Stimulated activated CD8-positive, alpha-beta memory T cell treated with anti-CD3 and anti-CD28 coated beads, Interleukin-15, amount 100 ng/mL, for 24 hours (primary cell): ENCODE measurements around the gene PMEL.
"Not testable (repeated sequence)": the region's sequence is repeated elsewhere in the genome, so short reads cannot be mapped to it uniquely, and the experiment has no call there.

Experiments
- DNase-seq: peaks from one replicate; pipeline ENCODE4 v3.0.0-alpha.2; 2020; ENCODE audit warnings: low read depth

The PMEL gene

GRCh38 chr12:55983232-55983842, 17.5 kb upstream of the PMEL start:
- no peak for DNase-seq

- DNase-seq = no peak
Observed at GRCh38 chr12:55982319-55982936, 16.6 kb upstream of the PMEL start.

- DNase-seq = not testable (repeated sequence)
Observed at GRCh38 chr12:55981882-55982281, 16.0 kb upstream of the PMEL start.

GRCh38 chr12:55979069-55979468, 13.2 kb upstream of the PMEL start:
- no peak for DNase-seq

GRCh38 chr12:55978393-55978792, 12.6 kb upstream of the PMEL start:
- no peak for DNase-seq

GRCh38 chr12:55974308-55974730, 8.5 kb upstream of the PMEL start:
- DNase-seq = no peak

GRCh38 chr12:55973599-55974307, 7.9 kb upstream of the PMEL start, which contains the start of gene RAB5B:
RAB5B (plus strand) TSS chr12:55974078; CDS start chr12:55986961, 12,883 bp downstream.
- peak; percentile 76 for DNase-seq

- no peak for DNase-seq
Observed at GRCh38 chr12:55972911-55973598, 7.2 kb upstream of the PMEL start.

- no peak for DNase-seq
Observed at GRCh38 chr12:55972456-55972855, 6.6 kb upstream of the PMEL start.

- DNase-seq = no peak
Observed at GRCh38 chr12:55972042-55972441, 6.2 kb upstream of the PMEL start.

GRCh38 chr12:55970775-55971174, 4.9 kb upstream of the PMEL start:
- no peak for DNase-seq

- DNase-seq = no peak
Observed at GRCh38 chr12:55969356-55969755, 3.5 kb upstream of the PMEL start.

- peak; percentile 88 for DNase-seq
Observed at GRCh38 chr12:55966408-55967281, 803 bp upstream of the PMEL start, which contains the start of gene CDK2. CDK2 (plus strand) TSS chr12:55966830; CDS start chr12:55967009, 179 bp downstream.

GRCh38 chr12:55965240-55965639, 602 bp downstream of the PMEL start:
- no peak for DNase-seq

GRCh38 chr12:55963760-55964159, 2.1 kb downstream of the PMEL start:
- DNase-seq = no peak

- no peak for DNase-seq
Observed at GRCh38 chr12:55957106-55957859, 8.6 kb downstream of the PMEL start.

- DNase-seq = no peak
Observed at GRCh38 chr12:55955800-55956508, 9.9 kb downstream of the PMEL start.

- DNase-seq = no peak
Observed at GRCh38 chr12:55955344-55955743, 10.5 kb downstream of the PMEL start.

- DNase-seq = no peak
Observed at GRCh38 chr12:55946553-55946952, 19.3 kb downstream of the PMEL start.

GRCh38 chr12:55942577-55943136, 23.2 kb downstream of the PMEL start:
- no peak for DNase-seq
